Muscle of back (tissue), 11 donors: ENCODE data around the gene CBX2. TPM values are rescaled to one million over a fixed set of nuclear protein-coding genes. Genes with fewer than 3 reads are reported as not detected.
"Not testable (repeated sequence)": the region's sequence is repeated elsewhere in the genome, so short reads cannot be mapped to it uniquely, and the experiment has no call there.

Experiments used
- DNase-seq, 3 donors: peaks; one replicate each; pipeline versions ENCODE4 v3.0.0 to v3.0.0-alpha.2; 2013
- polyA plus RNA-seq, 10 donors: library from polyadenylated mRNA; unstranded; fragments of 120-200 nt; gene quantifications; one replicate each; pipeline ENCODE4 v1.2.1, GENCODE V29; 2013; ENCODE audit not compliant: insufficient read length in 10 of 10

The CBX2 gene
- polyA plus RNA-seq, 10 donors: 7.6 to 15.9 (median 9.1) TPM

DNA sequence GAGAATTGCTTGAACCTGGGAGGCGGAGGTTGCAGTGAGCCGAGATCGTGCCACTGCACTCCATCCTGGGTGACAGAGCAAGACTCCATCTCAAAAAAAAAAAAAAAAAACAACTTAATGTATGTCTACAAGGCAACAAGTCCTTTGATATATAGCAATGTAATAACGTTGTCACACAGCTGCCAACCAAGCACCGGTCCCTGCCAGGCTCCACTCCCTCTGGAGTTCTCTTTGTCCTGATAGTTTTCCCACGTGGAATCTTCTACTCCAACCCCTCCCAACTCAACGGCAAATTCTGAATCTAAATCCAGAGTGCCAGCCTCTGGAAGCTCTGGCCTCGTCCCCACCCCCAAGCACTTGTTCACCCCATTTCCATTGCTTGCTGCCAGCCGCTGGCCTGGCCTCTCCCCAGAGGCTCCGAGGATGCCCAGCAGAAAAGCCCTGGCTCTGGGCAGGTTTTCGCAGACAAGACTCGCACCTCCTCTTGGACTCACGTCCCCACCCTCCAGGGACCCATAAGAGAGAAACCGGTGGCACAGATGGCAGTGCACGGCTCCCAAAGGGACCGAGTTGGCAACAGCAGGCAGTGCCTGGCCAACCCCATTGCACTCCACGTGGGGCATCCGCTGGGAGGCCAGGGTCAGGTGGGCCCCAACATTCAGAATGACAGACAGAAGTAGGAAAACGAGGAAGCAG, 15.9 kb upstream of the CBX2 start:
- DNase-seq: no peak

DNA sequence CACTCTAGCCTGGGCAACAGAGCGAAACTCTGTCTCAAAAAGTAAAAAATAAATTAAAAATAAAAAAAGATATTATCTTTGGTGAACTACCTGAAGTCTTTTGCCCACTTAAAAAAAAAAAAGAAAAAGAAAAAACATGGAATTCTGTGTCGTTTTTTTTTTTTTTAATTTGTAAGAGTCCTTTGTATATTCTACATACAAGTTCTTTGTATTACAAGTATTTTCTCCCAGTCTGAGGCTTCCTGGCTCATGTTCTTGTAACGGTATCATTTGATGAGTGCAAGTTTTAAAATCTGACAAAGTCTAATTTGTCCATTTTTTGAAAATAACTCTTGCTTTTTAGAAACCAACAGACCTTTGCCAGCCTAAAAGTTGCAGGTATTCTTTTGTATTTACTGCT, 12.2 kb upstream of the CBX2 start:
- no peak for DNase-seq

GRCh38 chr17:79769570-79770506, 8.1 kb upstream of the CBX2 start:
- DNase-seq: no peak

DNA sequence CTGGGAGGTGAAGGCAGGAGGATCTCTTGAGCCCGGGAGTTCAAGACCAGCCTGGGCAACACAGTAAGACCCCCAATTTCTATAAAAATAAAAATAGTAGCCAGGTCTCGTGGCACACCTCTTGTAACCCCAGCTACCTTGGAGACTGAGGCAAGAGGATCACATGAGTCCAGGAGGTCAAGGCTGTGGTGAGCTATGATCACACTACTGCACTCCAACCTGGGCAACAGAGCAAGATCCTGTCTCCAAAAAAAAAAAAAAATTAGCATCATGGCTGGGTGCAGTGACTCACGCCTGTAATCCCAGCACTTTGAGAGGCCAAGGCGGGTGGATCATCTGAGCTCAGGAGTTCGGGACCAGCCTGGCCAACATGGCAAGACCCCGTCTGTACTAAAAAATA, 6.7 kb upstream of the CBX2 start:
- DNase-seq: no peak

- not testable (repeated sequence) for DNase-seq
Measured at GRCh38 chr17:79772726-79773125, 5.2 kb upstream of the CBX2 start.

- no peak for DNase-seq
Measured at GRCh38 chr17:79774561-79774975, 3.4 kb upstream of the CBX2 start.

DNA sequence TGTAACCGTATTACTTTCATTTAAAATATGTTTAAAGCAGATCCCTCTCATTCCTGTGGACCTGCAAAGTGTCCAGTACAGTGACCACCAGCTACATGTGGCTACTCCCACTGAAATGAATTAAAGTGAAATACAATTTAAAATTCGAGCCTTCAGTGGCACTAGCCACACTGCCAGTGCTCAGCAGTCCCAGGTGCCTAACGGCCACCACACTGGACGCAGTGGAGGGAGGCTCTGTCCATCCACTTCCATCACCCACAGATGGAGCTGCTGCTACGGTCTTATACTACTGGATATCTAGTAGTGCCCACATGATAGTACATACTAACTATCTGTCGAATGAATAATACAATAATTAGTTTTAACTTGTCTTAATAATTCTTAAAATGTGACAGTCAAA, 2.3 kb upstream of the CBX2 start:
- DNase-seq: no peak

GRCh38 chr17:79776376-79777119, 1.4 kb upstream of the CBX2 start:
- DNase-seq: no peak

DNA sequence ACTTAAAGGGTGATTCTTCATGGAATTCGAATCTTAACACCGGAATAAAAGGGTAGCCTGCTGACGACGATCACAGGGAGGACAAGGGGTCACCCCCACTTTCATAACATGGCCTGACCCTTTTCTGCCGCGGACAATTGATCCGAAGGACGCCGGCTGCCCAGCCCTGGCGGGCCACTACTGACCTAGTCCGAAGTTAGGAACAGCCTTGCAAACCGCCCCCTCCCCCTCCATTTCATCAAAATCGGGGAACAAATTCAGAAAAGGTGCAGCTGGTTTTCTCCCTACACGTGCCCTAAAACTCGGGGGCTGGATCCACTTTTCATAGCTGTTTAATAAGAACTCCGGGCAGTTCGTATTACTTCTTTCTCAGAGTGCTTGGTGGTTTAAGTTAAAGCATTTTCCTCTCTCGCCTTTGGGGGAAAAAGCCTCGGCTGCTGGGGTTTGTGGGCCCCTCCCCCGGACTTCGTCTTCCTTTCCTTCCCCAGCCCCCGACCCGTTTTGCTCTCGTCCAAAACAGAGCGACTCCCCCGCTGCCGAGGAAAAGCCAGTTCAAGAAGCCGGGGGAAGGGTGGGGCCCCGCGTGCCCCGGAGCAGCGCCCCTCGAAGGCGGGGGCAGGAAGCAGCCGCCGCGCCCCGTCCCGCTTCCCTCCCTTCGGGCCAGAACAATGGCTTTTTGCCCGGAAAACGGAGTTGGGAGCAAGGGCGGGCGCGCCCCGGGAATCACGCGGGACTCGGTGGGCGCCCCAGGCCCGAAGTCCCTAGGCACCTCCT, 641 bp upstream of the CBX2 start:
- DNase-seq: peak in 2 of 3 donors; percentile 52 to 86

GRCh38 chr17:79778504-79779083, 646 bp downstream of the CBX2 start:
- DNase-seq: peak in 1 of 3 donors; percentile 72

DNA sequence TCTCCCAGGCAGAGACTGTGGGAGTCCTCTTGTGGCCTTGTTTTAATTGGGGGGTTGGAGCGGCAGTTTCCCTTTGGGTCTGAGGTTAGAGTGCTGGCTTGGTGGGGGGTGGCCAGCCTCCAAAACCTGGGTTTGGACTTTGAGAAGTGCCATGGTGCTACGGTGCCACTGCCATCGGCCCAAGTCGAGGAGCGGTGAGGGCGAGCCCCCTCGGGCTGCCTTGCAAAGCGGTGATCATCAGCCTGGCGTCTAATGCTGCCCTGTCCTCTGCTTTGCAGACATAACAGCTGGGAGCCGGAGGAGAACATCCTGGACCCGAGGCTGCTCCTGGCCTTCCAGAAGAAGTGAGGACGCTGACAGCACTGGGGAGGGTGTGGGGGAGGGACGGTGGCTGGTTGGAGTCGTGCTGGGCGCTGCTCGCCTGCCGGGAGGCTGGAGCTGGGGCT, 1.2 kb downstream of the CBX2 start:
- peak in 1 of 3 donors; percentile 38 for DNase-seq

DNA sequence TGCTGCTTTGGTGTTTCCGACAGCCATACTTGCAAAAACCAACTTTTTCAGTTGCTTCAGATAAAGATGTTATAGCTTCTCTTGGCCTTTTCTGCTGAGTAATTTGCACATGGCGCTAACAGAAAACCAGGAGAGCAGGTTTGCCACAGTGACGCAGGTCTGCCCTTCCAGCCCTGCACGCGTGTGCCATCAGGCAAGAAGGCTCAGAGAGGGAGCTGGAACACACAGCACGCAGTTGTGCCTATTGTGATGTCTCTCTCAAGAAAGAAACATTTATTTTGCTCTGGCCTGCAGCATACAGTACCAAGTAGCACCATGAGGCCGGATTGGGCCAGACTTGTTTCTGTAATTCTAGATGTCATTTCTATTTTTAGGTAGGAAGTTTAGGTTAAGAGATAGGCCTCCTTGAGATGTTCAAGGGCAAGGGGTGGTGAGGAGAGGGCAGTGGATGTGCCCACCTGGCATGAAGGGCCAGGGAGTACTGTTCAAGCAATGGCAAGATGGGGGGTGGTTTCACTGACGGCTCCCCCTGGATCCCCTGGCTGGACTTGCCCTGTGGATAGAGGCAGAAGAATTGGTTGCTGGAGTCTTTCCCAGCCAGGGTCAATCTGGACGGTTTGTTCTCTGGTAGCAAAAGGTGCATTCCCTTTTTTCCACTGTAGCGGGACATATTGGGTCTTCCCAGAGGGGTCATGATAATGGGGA, 1.9 kb downstream of the CBX2 start:
- no peak for DNase-seq

DNA sequence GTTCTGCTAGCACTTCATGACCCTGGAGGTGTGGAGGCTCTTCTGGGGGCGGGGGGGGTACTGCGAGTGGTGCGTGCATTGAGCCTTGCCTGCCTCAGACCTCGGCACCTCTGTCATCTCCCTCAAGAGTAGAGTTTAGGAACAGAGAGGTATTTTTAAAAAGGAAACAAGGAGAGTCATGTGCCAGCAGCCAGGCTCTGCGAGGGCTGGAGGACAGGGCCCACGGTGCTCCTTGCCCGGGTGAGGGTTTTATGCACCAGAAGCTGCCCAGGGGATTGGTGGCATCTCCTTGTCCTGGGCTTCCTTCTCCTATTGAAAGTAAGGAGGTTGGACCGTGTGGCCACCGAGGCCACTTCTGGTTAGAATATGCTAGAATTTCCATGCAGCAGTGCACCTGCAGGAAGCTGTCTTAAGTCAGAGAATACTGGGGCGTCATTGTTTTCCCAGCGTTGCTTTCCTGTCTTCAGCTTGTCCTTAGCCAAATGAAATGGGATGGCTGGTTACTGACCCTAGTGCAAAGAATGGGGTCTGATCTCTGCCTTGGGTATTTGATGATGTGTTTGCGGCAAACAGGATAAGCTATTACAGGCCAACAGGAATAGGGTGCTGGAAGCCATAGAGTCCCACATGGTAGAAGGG, 3.2 kb downstream of the CBX2 start:
- no peak for DNase-seq

- DNase-seq: no peak
Measured at GRCh38 chr17:79781736-79782575, 4.0 kb downstream of the CBX2 start.

DNA sequence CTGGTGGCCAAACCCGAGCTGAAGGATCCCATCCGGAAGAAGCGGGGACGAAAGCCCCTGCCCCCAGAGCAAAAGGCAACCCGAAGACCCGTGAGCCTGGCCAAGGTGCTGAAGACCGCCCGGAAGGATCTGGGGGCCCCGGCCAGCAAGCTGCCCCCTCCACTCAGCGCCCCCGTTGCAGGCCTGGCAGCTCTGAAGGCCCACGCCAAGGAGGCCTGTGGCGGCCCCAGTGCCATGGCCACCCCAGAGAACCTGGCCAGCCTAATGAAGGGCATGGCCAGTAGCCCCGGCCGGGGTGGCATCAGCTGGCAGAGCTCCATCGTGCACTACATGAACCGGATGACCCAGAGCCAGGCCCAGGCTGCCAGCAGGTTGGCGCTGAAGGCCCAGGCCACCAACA, 5.9 kb downstream of the CBX2 start:
- DNase-seq: no peak

DNA sequence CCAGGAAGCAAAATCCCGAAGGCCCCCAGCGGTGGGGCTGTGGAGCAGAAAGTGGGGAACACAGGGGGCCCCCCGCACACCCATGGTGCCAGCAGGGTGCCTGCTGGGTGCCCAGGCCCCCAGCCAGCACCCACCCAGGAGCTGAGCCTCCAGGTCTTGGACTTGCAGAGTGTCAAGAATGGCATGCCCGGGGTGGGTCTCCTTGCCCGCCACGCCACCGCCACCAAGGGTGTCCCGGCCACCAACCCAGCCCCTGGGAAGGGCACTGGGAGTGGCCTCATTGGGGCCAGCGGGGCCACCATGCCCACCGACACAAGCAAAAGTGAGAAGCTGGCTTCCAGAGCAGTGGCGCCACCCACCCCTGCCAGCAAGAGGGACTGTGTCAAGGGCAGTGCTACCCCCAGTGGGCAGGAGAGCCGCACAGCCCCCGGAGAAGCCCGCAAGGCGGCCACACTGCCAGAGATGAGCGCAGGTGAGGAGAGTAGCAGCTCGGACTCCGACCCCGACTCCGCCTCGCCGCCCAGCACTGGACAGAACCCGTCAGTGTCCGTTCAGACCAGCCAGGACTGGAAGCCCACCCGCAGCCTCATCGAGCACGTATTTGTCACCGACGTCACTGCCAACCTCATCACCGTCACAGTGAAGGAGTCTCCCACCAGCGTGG, 6.5 kb downstream of the CBX2 start:
- DNase-seq: no peak

- no peak for DNase-seq
Measured at GRCh38 chr17:79785017-79785899, 7.3 kb downstream of the CBX2 start.
